Mesothelial cell of epicardium (in vitro differentiated cells): Measurements from ENCODE around the gene FBXO9. TPM values are rescaled to one million over a fixed set of nuclear protein-coding genes. Genes with fewer than 3 reads are reported as not detected.

Experiments used
- DNase-seq, 2 experiments: peaks; one replicate each; pipeline ENCODE4 v3.0.0; 2021; ENCODE audit warnings: low spot score in 2 of 2; ENCODE audit not compliant: unreplicated experiment in 2 of 2
- H3K27ac Mint-ChIP-seq: 2 replicates; pipeline ENCODE4 v1.8.0; 2021; ENCODE audit warnings: mixed read lengths
- H3K27me3 Mint-ChIP-seq: 2 replicates; pipeline ENCODE4 v1.8.0; 2021; ENCODE audit warnings: low read depth, mixed read lengths
- H3K36me3 Mint-ChIP-seq: 2 replicates; pipeline ENCODE4 v1.8.0; 2021; ENCODE audit warnings: mixed read lengths
- H3K4me1 Mint-ChIP-seq: 2 replicates; pipeline ENCODE4 v1.8.0; 2021; ENCODE audit warnings: mixed read lengths
- H3K4me3 Mint-ChIP-seq: 2 replicates; pipeline ENCODE4 v1.8.0; 2021; ENCODE audit warnings: mild to moderate bottlenecking, moderate library complexity, mixed read lengths
- H3K9me3 Mint-ChIP-seq: 2 replicates; pipeline ENCODE4 v1.8.0; 2021; ENCODE audit warnings: mixed read lengths
- CTCF ChIP-seq: fragments of 200-600 bp; sonication (generic); IDR thresholded peaks from one replicate; pipeline ENCODE4 v1.5.0; 2021; ENCODE audit warnings: antibody characterized with exemption; ENCODE audit not compliant: unreplicated experiment
- total RNA-seq: library from RNA; stranded (reverse); gene quantifications from 3 replicates; pipeline ENCODE4 v1.2.1, GENCODE V29; 2021

Gene FBXO9
- total RNA-seq, 1 donor from 2014 or later: 74.8 TPM

- Mint-ChIP-seq H3K9me3 (no peaks in the 10 kb centered on the region), H3K4me1 (peaks cover 4% of the 10 kb centered on the region), H3K27ac (no peak overlapping the region), H3K36me3 (peaks cover 10% of the 10 kb centered on the region), H3K27me3 (no peaks in the 10 kb centered on the region), H3K4me3 (no peak overlapping the region)
- no peak for DNase-seq
- TF ChIP-seq CTCF: no peak
Observed at GRCh38 chr6:53104916-53105315, 39.7 kb downstream of the FBXO9 start.

GRCh38 chr6:53107091-53107490, 41.9 kb downstream of the FBXO9 start:
- no peak for TF ChIP-seq CTCF
- peaks cover 4% of the 10 kb centered on the region for H3K4me1 Mint-ChIP-seq
- H3K9me3 Mint-ChIP-seq: no peaks in the 10 kb centered on the region
- no peak overlapping the region for H3K27ac Mint-ChIP-seq
- peaks cover 1% of the 10 kb centered on the region for H3K36me3 Mint-ChIP-seq
- no peak overlapping the region for H3K4me3 Mint-ChIP-seq
- no peaks in the 10 kb centered on the region for H3K27me3 Mint-ChIP-seq
- DNase-seq: no peak

- Mint-ChIP-seq H3K27ac (no peak overlapping the region), H3K4me3 (no peak overlapping the region), H3K9me3 (no peaks in the 10 kb centered on the region), H3K4me1 (peaks cover 20% of the 10 kb centered on the region), H3K27me3 (no peaks in the 10 kb centered on the region), H3K36me3 (no peaks in the 10 kb centered on the region)
- DNase-seq: no peak
- TF ChIP-seq CTCF: no peak
Observed at GRCh38 chr6:53109612-53110011, 44.4 kb downstream of the FBXO9 start.

GRCh38 chr6:53111865-53112264, 46.7 kb downstream of the FBXO9 start:
- Mint-ChIP-seq H3K27ac (no peak overlapping the region), H3K36me3 (peaks cover 2% of the 10 kb centered on the region)

GRCh38 chr6:53112404-53112803, 47.2 kb downstream of the FBXO9 start:
- Mint-ChIP-seq H3K4me1 (peaks cover 20% of the 10 kb centered on the region), H3K27ac (peak overlapping the region; percentile 21), H3K36me3 (peaks cover 2% of the 10 kb centered on the region), H3K4me3 (no peak overlapping the region), H3K9me3 (peaks cover 9% of the 10 kb centered on the region), H3K27me3 (no peaks in the 10 kb centered on the region)
- no peak for TF ChIP-seq CTCF
- DNase-seq: no peak

More at GRCh38 chr6:53111865-53112264, 46.7 kb downstream of the FBXO9 start:
- no peak for TF ChIP-seq CTCF
- no peak for DNase-seq
- peaks cover 9% of the 10 kb centered on the region for H3K9me3 Mint-ChIP-seq
- peaks cover 20% of the 10 kb centered on the region for H3K4me1 Mint-ChIP-seq
- no peak overlapping the region for H3K4me3 Mint-ChIP-seq
- no peaks in the 10 kb centered on the region for H3K27me3 Mint-ChIP-seq

GRCh38 chr6:53112871-53113270, 47.7 kb downstream of the FBXO9 start:
- H3K9me3 Mint-ChIP-seq: peaks cover 9% of the 10 kb centered on the region
- TF ChIP-seq CTCF: no peak
- DNase-seq: no peak
- no peak overlapping the region for H3K4me3 Mint-ChIP-seq
- peaks cover 20% of the 10 kb centered on the region for H3K4me1 Mint-ChIP-seq
- H3K27me3 Mint-ChIP-seq: no peaks in the 10 kb centered on the region
- H3K27ac Mint-ChIP-seq: no peak overlapping the region
- peaks cover 2% of the 10 kb centered on the region for H3K36me3 Mint-ChIP-seq
